Putamen (tissue), 1 donor: ENCODE data around the gene DYNLT2B.
"Not testable (repeated sequence)": the region's sequence is repeated elsewhere in the genome, so short reads cannot be mapped to it uniquely, and the experiment has no call there.

Experiments used
- DNase-seq: peaks from one replicate; pipeline ENCODE4 v3.0.0-alpha.2; 2016; ENCODE audit warnings: low spot score

Gene DYNLT2B

DNA sequence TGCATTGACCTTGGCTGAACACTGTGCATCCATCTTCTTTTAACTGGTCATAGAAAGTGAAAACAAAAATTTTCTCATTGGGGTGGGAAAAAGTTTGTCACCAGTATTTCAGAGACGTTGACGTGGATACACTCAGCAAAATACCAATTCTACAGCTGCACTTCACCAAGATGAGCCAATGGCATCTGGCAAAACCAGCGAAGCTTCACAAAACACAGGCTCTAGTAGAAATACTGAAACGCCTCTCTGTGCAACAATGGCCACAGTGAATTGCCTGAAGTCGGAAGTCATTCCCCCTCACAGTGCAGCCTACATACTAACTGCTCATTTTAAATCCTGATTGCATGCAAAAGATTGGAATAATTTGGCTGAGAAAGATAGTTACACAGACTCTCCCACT lies 47.5 kb downstream of the DYNLT2B start:
- DNase-seq, result no peak

DNA sequence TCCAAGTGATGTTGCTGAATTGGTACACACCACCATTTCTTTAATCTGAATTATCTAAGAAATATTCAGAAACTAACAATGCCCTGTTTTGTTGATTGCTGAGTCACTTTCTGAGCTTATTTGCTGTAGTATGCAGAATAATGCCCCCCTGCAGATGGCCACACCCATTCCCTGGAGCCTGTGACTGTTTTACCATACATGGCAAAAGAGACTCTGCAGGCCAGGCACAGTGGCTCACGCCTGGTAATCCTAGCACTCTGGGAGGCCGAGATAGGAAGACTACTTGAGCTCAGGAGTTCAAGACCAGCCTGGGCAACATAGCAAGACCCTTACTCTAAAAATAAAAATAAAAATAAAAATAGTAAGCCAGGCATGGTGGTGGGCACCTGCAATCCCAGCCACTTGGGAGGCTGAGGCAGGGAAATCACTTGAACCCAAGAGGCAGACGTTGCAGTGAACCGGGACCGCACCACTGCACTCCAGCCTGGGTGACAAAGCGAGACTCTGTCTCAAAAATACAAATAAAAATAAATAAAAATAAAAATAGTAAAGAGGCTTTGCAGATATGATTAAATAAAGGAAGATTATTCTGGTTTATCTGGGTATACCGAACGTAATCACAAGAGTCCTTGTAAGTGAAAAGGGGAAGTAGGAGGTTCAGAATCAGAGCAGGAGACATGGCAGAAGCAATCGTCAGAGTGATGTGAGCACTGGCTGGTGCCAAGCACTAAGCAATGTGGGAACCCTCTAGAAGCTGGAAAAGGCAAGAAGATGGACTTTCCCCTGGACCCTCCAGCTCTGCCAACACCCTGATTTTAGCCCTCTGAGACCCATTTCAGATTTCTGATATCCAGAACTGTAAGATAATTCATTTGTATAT lies 49.5 kb downstream of the DYNLT2B start:
- no peak for DNase-seq

DNA sequence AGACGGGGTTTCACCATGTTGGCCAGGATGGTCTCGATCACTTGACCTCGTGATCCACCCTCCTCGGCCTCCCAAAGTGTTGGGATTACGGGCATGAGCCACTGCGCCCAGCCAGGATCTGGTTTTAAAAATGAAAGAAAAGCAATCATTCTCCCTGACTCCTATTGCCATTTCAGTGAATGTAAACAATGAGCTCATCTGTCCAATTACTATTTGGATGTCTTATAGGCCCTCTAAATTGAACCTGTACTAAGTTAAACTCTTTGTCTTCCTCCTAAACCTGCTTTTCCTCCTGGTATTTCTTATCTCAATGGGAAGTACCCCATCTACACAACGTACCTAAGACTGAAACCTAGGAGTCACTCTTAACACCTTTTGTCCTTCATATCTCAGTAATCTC lies 54.2 kb downstream of the DYNLT2B start:
- DNase-seq, result no peak

DNA sequence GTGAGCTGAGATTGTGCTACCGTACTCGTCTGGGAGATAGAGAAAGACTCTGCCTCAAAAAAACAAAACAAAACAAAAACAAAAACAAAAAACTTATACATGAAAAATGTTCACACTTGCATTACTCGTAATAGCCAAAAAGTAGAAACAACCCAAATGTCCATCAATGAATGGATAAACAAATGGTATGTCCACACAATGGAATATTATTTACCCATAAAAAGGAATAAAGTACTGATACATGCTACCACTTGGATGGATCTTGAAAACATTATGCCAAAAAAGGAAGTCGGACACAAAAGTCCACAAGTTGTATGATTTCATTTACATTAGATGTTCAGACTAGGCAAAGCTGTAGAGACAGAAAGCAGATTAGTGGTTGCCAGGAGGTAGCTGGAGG lies 57.3 kb downstream of the DYNLT2B start:
- DNase-seq, result no peak

DNA sequence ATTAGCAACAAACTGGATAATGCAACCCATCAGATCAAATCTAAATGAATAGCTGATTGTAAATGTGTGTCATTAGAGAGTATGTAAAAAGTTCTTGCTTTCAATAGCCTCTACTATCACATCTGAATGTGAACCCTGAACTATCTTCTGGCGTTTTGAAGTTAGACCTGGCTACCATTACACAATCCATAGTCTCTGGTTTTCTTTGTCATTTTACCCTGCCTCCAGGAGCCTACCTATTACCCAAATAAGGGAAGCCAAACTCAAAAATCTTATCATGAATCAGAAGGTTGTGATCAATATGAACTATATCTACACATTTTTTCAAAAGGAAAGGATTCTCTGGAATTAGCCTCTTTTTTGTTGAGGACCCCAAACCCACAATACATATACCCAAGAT lies 62.3 kb downstream of the DYNLT2B start:
- no peak for DNase-seq

DNA sequence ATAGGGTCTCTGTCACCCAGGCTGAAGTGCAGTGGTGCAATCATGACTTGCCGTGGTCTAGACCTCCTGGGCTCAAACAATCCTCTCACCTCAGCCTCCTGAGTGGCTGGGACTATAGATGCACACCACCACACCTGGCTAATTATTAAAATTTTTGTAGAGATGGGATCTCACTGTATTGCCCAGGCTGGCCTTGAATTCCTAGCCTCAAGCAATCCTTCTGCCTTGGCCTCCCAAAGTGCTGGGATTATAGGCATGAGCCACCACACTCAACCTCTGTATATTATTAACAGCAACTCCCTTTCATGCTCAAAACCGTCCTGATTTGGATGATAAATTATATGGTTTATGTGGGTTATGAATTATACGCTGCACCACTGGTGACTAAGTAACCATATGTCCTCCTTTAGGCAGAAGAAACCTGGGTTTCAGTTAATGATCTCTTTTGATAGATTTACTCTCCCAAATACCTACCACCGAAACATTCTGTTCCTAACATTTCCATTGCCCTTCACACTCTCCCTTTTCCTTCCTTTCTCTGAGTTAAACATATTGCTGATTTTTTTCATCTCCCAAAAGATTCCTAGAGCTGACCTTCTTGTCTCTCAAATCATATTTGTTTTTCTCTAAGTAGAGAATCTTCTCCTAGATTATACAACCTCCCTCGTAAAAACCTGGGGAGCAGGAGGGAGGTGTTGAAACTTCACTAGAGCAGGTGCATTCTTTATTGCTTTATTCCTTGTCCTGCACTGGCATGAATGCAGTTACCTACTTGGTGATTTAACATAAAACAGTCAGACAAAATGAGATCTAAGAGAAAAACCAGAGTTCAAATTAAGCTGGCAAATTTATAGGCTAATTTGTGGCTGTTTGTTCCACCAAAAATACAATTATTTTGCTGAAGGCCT lies 63.4 kb downstream of the DYNLT2B start:
- DNase-seq, result no peak

DNA sequence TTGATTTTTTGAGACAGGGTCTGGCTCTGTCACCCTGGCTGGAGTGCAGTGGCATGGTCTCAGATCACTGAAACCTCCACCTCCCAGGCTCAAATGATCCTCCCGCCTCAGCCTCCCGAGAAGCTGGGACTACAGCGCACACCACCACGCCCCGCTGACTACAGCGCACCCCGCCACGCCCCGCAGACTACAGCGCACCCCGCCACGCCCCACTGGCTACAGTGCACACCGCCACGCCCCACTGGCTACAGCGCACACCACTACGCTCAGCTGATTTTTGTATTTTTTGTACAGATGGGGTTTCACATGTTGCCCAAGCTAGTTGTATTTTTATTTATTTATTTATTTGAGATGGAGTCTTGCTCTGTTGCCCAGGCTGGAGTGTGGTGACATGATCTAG lies 66.1 kb downstream of the DYNLT2B start:
- no peak for DNase-seq

DNA sequence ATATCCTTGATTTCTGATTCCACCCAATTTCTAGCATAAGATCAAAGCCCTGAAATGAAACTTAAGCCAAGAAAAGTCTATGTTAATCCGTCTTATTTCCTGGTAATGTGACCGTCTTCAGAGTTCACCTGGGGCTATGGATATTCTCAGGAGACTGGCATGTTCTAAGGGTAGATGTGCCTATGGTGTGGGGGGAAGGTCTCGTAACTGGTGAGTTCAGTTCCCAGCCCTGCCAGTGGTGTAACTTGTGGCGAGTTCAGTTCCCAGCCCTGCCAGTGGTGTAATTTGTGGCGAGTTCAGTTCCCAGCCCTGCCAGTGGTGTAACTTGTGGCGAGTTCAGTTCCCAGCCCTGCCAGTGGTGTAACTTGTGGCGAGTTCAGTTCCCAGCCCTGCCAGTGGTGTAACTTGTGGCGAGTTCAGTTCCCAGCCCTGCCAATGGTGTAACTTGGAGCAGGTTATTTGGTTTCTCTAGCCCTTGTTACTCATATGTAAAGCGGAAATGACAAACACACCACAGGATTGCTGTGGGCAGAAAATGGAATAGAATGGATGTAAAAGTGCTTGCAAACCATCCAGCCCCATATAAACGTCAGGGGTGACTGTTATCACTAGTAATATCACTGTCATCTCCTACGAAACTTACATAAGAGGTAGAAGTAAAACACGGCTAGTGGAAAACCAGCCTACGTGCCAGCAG lies 71.3 kb downstream of the DYNLT2B start:
- no peak for DNase-seq

DNA sequence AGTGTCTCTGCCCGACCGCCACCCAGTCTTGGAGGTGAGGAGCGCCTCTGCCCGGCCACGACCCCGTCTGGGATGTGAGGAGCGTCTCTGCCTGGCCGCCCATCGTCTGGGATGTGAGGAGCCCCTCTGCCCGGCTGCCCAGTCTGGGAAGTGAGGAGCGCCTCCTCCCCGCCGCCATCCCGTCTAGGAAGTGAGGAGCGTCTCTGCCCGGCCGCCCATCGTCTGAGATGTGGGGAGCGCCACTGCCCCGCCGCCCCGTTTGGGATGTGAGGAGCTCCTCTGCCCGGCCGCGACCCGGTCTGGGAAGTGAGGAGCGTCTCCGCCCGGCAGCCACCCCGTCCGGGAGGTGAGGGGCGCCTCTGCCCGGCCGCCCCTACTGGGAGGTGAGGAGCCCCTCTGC lies 73.9 kb downstream of the DYNLT2B start:
- not testable (repeated sequence) for DNase-seq

DNA sequence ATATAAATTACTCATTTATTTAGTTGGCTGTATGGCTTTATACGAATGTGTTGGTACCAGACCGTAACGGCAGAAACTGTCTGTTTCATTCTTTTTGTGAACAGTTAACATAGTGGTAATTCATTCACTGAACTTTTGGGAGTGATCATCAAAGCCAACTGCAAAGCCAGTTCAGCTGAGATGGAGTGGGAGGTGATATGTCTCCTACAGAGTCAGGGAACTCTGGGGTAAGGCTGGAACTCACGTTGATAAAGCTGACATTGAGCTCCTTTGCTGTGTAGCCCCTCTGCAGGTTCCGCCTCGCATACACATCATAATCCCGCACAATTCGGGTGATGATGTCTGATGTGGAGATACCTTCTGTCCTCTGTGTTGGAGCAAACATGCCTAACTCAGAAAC lies 76.3 kb downstream of the DYNLT2B start:
- DNase-seq, result no peak
